ENCODE measurements around the gene FH.
A peak's percentile ranks its signal among the peaks of the same experiment; 100 is the strongest.

The FH gene

GRCh38 chr1:241519308-241520079 lies at the start of gene FH:
Gene FH (minus strand): TSS chr1:241519755. CDS start chr1:241519722, 33 bp downstream.
- H3K9me3 ChIP-seq (ENCODE audit: control insufficient read depth in 1 of 2, low read length in 2 of 2), result no peaks in the 10 kb centered on the region
- H3K36me3 ChIP-seq (ENCODE audit: control insufficient read depth in 1 of 2, insufficient read depth in 2 of 2, low read length in 2 of 2), result no peaks in the 10 kb centered on the region
- peaks cover 0 to 8% of the 10 kb centered on the region in 2 donors for H3K27me3 ChIP-seq (ENCODE audit: control insufficient read depth in 1 of 2, insufficient read depth in 2 of 2, low read length in 2 of 2)
- H3K4me3 ChIP-seq (ENCODE audit: low read depth in 1 of 2, low read length in 2 of 2), result peak within 1 kb of the TSS; percentile 75 to 87
- peak within 1 kb of the TSS; percentile 75 to 87 for H3K9ac ChIP-seq (ENCODE audit: low read depth in 1 of 2, low read length in 2 of 2)
- H3K4me1 ChIP-seq (ENCODE audit: control insufficient read depth in 1 of 2, insufficient read depth in 2 of 2, low read length in 2 of 2), result peaks cover 7% of the 10 kb centered on the region in 2 donors
- H3K27ac ChIP-seq (ENCODE audit: low read depth, low read length), result peak within 1 kb of the TSS; percentile 84

- H3K4me3 ChIP-seq (ENCODE audit: low read depth in 1 of 2, low read length in 2 of 2), result no peak overlapping the region
Measured at GRCh38 chr1:241560849-241561187, 41.3 kb upstream of the FH start.

GRCh38 chr1:241560146-241560848 lies 40.7 kb upstream of the FH start:
- peaks cover 0 to 3% of the 10 kb centered on the region in 2 donors for H3K27me3 ChIP-seq (ENCODE audit: control insufficient read depth in 1 of 2, insufficient read depth in 2 of 2, low read length in 2 of 2)
- no peaks in the 10 kb centered on the region for H3K4me1 ChIP-seq (ENCODE audit: control insufficient read depth in 1 of 2, insufficient read depth in 2 of 2, low read length in 2 of 2)
- no peaks in the 10 kb centered on the region for H3K36me3 ChIP-seq (ENCODE audit: control insufficient read depth in 1 of 2, insufficient read depth in 2 of 2, low read length in 2 of 2)
- H3K9me3 ChIP-seq (ENCODE audit: control insufficient read depth in 1 of 2, low read length in 2 of 2), result no peaks in the 10 kb centered on the region
- H3K4me3 ChIP-seq (ENCODE audit: low read depth in 1 of 2, low read length in 2 of 2), result no peak overlapping the region
- no peak overlapping the region for H3K27ac ChIP-seq (ENCODE audit: low read depth, low read length)
- H3K9ac ChIP-seq (ENCODE audit: low read depth in 1 of 2, low read length in 2 of 2), result no peak overlapping the region

More at GRCh38 chr1:241560849-241561187, 41.3 kb upstream of the FH start:
- H3K36me3 ChIP-seq (ENCODE audit: control insufficient read depth in 1 of 2, insufficient read depth in 2 of 2, low read length in 2 of 2), result no peaks in the 10 kb centered on the region
- no peak overlapping the region for H3K9ac ChIP-seq (ENCODE audit: low read depth in 1 of 2, low read length in 2 of 2)
- peaks cover 0 to 3% of the 10 kb centered on the region in 2 donors for H3K27me3 ChIP-seq (ENCODE audit: control insufficient read depth in 1 of 2, insufficient read depth in 2 of 2, low read length in 2 of 2)
- H3K27ac ChIP-seq (ENCODE audit: low read depth, low read length), result no peak overlapping the region
- no peaks in the 10 kb centered on the region for H3K4me1 ChIP-seq (ENCODE audit: control insufficient read depth in 1 of 2, insufficient read depth in 2 of 2, low read length in 2 of 2)
- no peaks in the 10 kb centered on the region for H3K9me3 ChIP-seq (ENCODE audit: control insufficient read depth in 1 of 2, low read length in 2 of 2)

GRCh38 chr1:241557551-241558193 lies 38.1 kb upstream of the FH start:
- H3K36me3 ChIP-seq (ENCODE audit: control insufficient read depth in 1 of 2, insufficient read depth in 2 of 2, low read length in 2 of 2), result no peaks in the 10 kb centered on the region
- no peaks in the 10 kb centered on the region for H3K9me3 ChIP-seq (ENCODE audit: control insufficient read depth in 1 of 2, low read length in 2 of 2)
- H3K4me1 ChIP-seq (ENCODE audit: control insufficient read depth in 1 of 2, insufficient read depth in 2 of 2, low read length in 2 of 2), result no peaks in the 10 kb centered on the region
- peaks cover 0 to 3% of the 10 kb centered on the region in 2 donors for H3K27me3 ChIP-seq (ENCODE audit: control insufficient read depth in 1 of 2, insufficient read depth in 2 of 2, low read length in 2 of 2)
- no peak overlapping the region for H3K4me3 ChIP-seq (ENCODE audit: low read depth in 1 of 2, low read length in 2 of 2)
- H3K9ac ChIP-seq (ENCODE audit: low read depth in 1 of 2, low read length in 2 of 2), result no peak overlapping the region
- no peak overlapping the region for H3K27ac ChIP-seq (ENCODE audit: low read depth, low read length)

- Histone ChIP-seq H3K27me3 (ENCODE audit: control insufficient read depth in 1 of 2, insufficient read depth in 2 of 2, low read length in 2 of 2) (peaks cover 0 to 1% of the 10 kb centered on the region in 2 donors), H3K36me3 (ENCODE audit: control insufficient read depth in 1 of 2, insufficient read depth in 2 of 2, low read length in 2 of 2) (no peaks in the 10 kb centered on the region), H3K9ac (ENCODE audit: low read depth in 1 of 2, low read length in 2 of 2) (no peak overlapping the region), H3K4me1 (ENCODE audit: control insufficient read depth in 1 of 2, insufficient read depth in 2 of 2, low read length in 2 of 2) (no peaks in the 10 kb centered on the region), H3K4me3 (ENCODE audit: low read depth in 1 of 2, low read length in 2 of 2) (no peak overlapping the region), H3K27ac (ENCODE audit: low read depth, low read length) (no peak overlapping the region), H3K9me3 (ENCODE audit: control insufficient read depth in 1 of 2, low read length in 2 of 2) (no peaks in the 10 kb centered on the region)
Measured at GRCh38 chr1:241557031-241557430, 37.5 kb upstream of the FH start.

GRCh38 chr1:241555526-241555925 lies 36.0 kb upstream of the FH start:
- Histone ChIP-seq H3K27ac (ENCODE audit: low read depth, low read length) (no peak overlapping the region), H3K36me3 (ENCODE audit: control insufficient read depth in 1 of 2, insufficient read depth in 2 of 2, low read length in 2 of 2) (no peaks in the 10 kb centered on the region), H3K9ac (ENCODE audit: low read depth in 1 of 2, low read length in 2 of 2) (no peak overlapping the region), H3K4me3 (ENCODE audit: low read depth in 1 of 2, low read length in 2 of 2) (no peak overlapping the region), H3K27me3 (ENCODE audit: control insufficient read depth in 1 of 2, insufficient read depth in 2 of 2, low read length in 2 of 2) (no peaks in the 10 kb centered on the region), H3K9me3 (ENCODE audit: control insufficient read depth in 1 of 2, low read length in 2 of 2) (no peaks in the 10 kb centered on the region), H3K4me1 (ENCODE audit: control insufficient read depth in 1 of 2, insufficient read depth in 2 of 2, low read length in 2 of 2) (no peaks in the 10 kb centered on the region)

- Histone ChIP-seq H3K27ac (ENCODE audit: low read depth, low read length) (no peak overlapping the region), H3K4me3 (ENCODE audit: low read depth in 1 of 2, low read length in 2 of 2) (no peak overlapping the region), H3K4me1 (ENCODE audit: control insufficient read depth in 1 of 2, insufficient read depth in 2 of 2, low read length in 2 of 2) (no peaks in the 10 kb centered on the region), H3K9ac (ENCODE audit: low read depth in 1 of 2, low read length in 2 of 2) (no peak overlapping the region), H3K9me3 (ENCODE audit: control insufficient read depth in 1 of 2, low read length in 2 of 2) (no peaks in the 10 kb centered on the region), H3K36me3 (ENCODE audit: control insufficient read depth in 1 of 2, insufficient read depth in 2 of 2, low read length in 2 of 2) (no peaks in the 10 kb centered on the region), H3K27me3 (ENCODE audit: control insufficient read depth in 1 of 2, insufficient read depth in 2 of 2, low read length in 2 of 2) (no peaks in the 10 kb centered on the region)
Measured at GRCh38 chr1:241553886-241554592, 34.5 kb upstream of the FH start.

GRCh38 chr1:241551759-241552638 lies 32.4 kb upstream of the FH start:
- no peak overlapping the region for H3K27ac ChIP-seq (ENCODE audit: low read depth, low read length)

GRCh38 chr1:241550318-241550717 lies 30.8 kb upstream of the FH start:
- H3K36me3 ChIP-seq (ENCODE audit: control insufficient read depth in 1 of 2, insufficient read depth in 2 of 2, low read length in 2 of 2), result no peaks in the 10 kb centered on the region
- H3K27me3 ChIP-seq (ENCODE audit: control insufficient read depth in 1 of 2, insufficient read depth in 2 of 2, low read length in 2 of 2), result no peaks in the 10 kb centered on the region
- H3K9me3 ChIP-seq (ENCODE audit: control insufficient read depth in 1 of 2, low read length in 2 of 2), result no peaks in the 10 kb centered on the region
- H3K27ac ChIP-seq (ENCODE audit: low read depth, low read length), result no peak overlapping the region
- H3K4me3 ChIP-seq (ENCODE audit: low read depth in 1 of 2, low read length in 2 of 2), result no peak overlapping the region
- H3K9ac ChIP-seq (ENCODE audit: low read depth in 1 of 2, low read length in 2 of 2), result no peak overlapping the region
- H3K4me1 ChIP-seq (ENCODE audit: control insufficient read depth in 1 of 2, insufficient read depth in 2 of 2, low read length in 2 of 2), result no peaks in the 10 kb centered on the region

More at GRCh38 chr1:241551759-241552638, 32.4 kb upstream of the FH start:
- no peaks in the 10 kb centered on the region for H3K4me1 ChIP-seq (ENCODE audit: control insufficient read depth in 1 of 2, insufficient read depth in 2 of 2, low read length in 2 of 2)
- H3K9me3 ChIP-seq (ENCODE audit: control insufficient read depth in 1 of 2, low read length in 2 of 2), result no peaks in the 10 kb centered on the region
- H3K27me3 ChIP-seq (ENCODE audit: control insufficient read depth in 1 of 2, insufficient read depth in 2 of 2, low read length in 2 of 2), result no peaks in the 10 kb centered on the region
- H3K9ac ChIP-seq (ENCODE audit: low read depth in 1 of 2, low read length in 2 of 2), result no peak overlapping the region
- H3K4me3 ChIP-seq (ENCODE audit: low read depth in 1 of 2, low read length in 2 of 2), result peak overlapping the region in 1 of 2 donors; percentile 44
- no peaks in the 10 kb centered on the region for H3K36me3 ChIP-seq (ENCODE audit: control insufficient read depth in 1 of 2, insufficient read depth in 2 of 2, low read length in 2 of 2)
